Mucosa of descending colon (tissue), 3 donors: ENCODE measurements around the gene MADD. TPM values are rescaled to one million over a fixed set of nuclear protein-coding genes. Genes with fewer than 3 reads are reported as not detected.

ENCODE experiments used
- ATAC-seq: fragments of 200-7000 bp; cut with Tn5 transposase; one replicate; pipeline ENCODE4 v1.9.1; 2020; ENCODE audit warnings: mild to moderate bottlenecking, moderate library complexity
- DNase-seq, 3 donors: peaks; one replicate each; pipeline ENCODE4 v3.0.0-alpha.2; 2020
- H3K36me3 ChIP-seq: fragments of 200-600 bp; one replicate; pipeline ENCODE4 v1.8.0; 2021; ENCODE audit warnings: low read depth, mild to moderate bottlenecking
- H3K4me1 ChIP-seq: fragments of 200-600 bp; one replicate; pipeline ENCODE4 v1.8.0; 2021; ENCODE audit warnings: low read depth, mild to moderate bottlenecking
- H3K4me3 ChIP-seq: fragments of 200-600 bp; one replicate; pipeline ENCODE4 v1.8.0; 2021; ENCODE audit warnings: mild to moderate bottlenecking
- H3K9me3 ChIP-seq: fragments of 200-600 bp; one replicate; pipeline ENCODE4 v1.8.0; 2021; ENCODE audit warnings: mild to moderate bottlenecking
- CTCF ChIP-seq: fragments of 200-600 bp; IDR thresholded peaks from one replicate; pipeline ENCODE4 v1.8.0; 2022; ENCODE audit warnings: antibody characterized with exemption, mild to moderate bottlenecking
- intact Hi-C, 2 donors: fragments of 100-400 bp; cut with DNase I in 1 of 2; cut with micrococcal nuclease in 1 of 2; formaldehyde crosslinking; loops; one replicate each; pipeline versions ENCODE4 v1.11.0 to v1.11.1; 2022; cut with DNase I, micrococcal nuclease
- total RNA-seq, 3 donors: library from RNA; stranded (reverse); fragmentation: NEBNext Ultra II Directional in 2 of 3; extraction: Animal tissue kit (Norgen Biotek cat#: 25700) in 2 of 3; gene quantifications; one replicate each; pipeline versions ENCODE4 v1.2.1 to v1.2.4, GENCODE V29; 2021 to 2023
- donor health status: DM: no; HTN: no; CAD: no; lungs with moderate emphysema.
- donor health status: DM: no; HTN: no; CAD: no.
- donor health status: DM: no; HTN: yes; CAD: no.

MADD gene
- total RNA-seq, 3 donors from 2014 or later = 45.0 to 69.6 (median 67.3) TPM

GRCh38 chr11:47379317-47379716, 109.4 kb downstream of the MADD start:
- no peak overlapping the region for H3K4me3 ChIP-seq
- ATAC-seq (no peak), DNase-seq (no peak)
- intact Hi-C loops = loop anchor here in 1 of 2 donors (10.0 kb wide), 1 partner anchor 75 kb away; no protein-coding TSS in a partner anchor
- H3K36me3 ChIP-seq = no peaks in the 10 kb centered on the region
- H3K9me3 ChIP-seq = no peaks in the 10 kb centered on the region
- no peak for TF ChIP-seq CTCF
- H3K4me1 ChIP-seq = no peaks in the 10 kb centered on the region

Other genes starting within 250 kb of the MADD start
- 100 to 1,000 TPM in 2 of 3 donors, 10 to 100 TPM in 1; 83.7 to 107 (median 106) TPM for gene ARFGAP2, start 93.3 kb upstream of the MADD start, total RNA-seq
- 10 to 100 TPM in 1 of 3 donors, 1 to 10 TPM in 2; 2.2 to 63.5 (median 5.1) TPM for gene PACSIN3, start 83.7 kb upstream of the MADD start, total RNA-seq
- 10 to 100 TPM; 29.8 to 41.2 (median 37.2) TPM for gene DDB2, start 55.2 kb upstream of the MADD start, total RNA-seq
- 10 to 100 TPM; 42.6 to 53.8 (median 51.1) TPM for gene ACP2, start 21.3 kb upstream of the MADD start, total RNA-seq
- gene NR1H3, start 12.1 kb upstream of the MADD start, total RNA-seq = 10 to 100 TPM; 49.1 to 73.5 (median 50.6) TPM
- 1 to 10 TPM in 1 of 3 donors, under 1 TPM in 2; 0.06 to 1.1 (median 0.09) TPM for gene MYBPC3, start 82.6 kb downstream of the MADD start, total RNA-seq
- 10 to 100 TPM in 2 of 3 donors, 1 to 10 TPM in 1; 4.9 to 21.0 (median 20.6) TPM for gene SPI1, start 108.4 kb downstream of the MADD start, total RNA-seq
- gene SLC39A13, start 138.5 kb downstream of the MADD start, total RNA-seq = 10 to 100 TPM; 14.4 to 30.9 (median 21.4) TPM
- 100 to 1,000 TPM in 1 of 3 donors, 10 to 100 TPM in 2; 70.7 to 115 (median 91.0) TPM for gene PSMC3, start 156.3 kb downstream of the MADD start, total RNA-seq
- gene RAPSN, start 179.0 kb downstream of the MADD start, total RNA-seq = under 1 TPM; 0.41 to 0.96 (median 0.95) TPM